Loucy (cell line): ENCODE results near the gene RAB14.
A peak's percentile ranks its signal among the peaks of the same experiment; 100 is the strongest.

ENCODE experiments used
- H2AFZ ChIP-seq: fragments of 200-600 bp; sonication (generic); 2 replicates; pipeline ENCODE4 v1.6.0; 2016; ENCODE audit warnings: antibody characterized with exemption, mild to moderate bottlenecking, low read length, moderate library complexity
- H3F3A ChIP-seq: fragments of 200-600 bp; 2 replicates; pipeline ENCODE4 v1.6.0; 2016; ENCODE audit warnings: antibody characterized with exemption, low read depth, mild to moderate bottlenecking
- H3K27me3 ChIP-seq: fragments of 200-600 bp; sonication (generic); 2 replicates; pipeline ENCODE4 v1.6.1; 2014; ENCODE audit warnings: low read length, mild to moderate bottlenecking; ENCODE audit not compliant: insufficient read depth, poor library complexity, severe bottlenecking
- H3K36me3 ChIP-seq: fragments of 200-600 bp; sonication (generic); 2 replicates; pipeline ENCODE4 v1.6.1; 2016; ENCODE audit warnings: low read length; ENCODE audit not compliant: insufficient read depth
- H3K4me1 ChIP-seq: fragments of 200-600 bp; sonication (generic); 2 replicates; pipeline ENCODE4 v1.5.1; 2014; ENCODE audit warnings: low read length, mild to moderate bottlenecking; ENCODE audit not compliant: insufficient read depth, poor library complexity, severe bottlenecking
- H3K4me2 ChIP-seq: fragments of 200-600 bp; sonication (generic); 2 replicates; pipeline ENCODE4 v1.6.0; 2014; ENCODE audit warnings: antibody characterized with exemption, low read length, low read depth, mild to moderate bottlenecking; ENCODE audit not compliant: poor library complexity, severe bottlenecking
- H3K4me3 ChIP-seq: fragments of 200-600 bp; sonication (generic); 2 replicates; pipeline ENCODE4 v1.5.1; 2014; ENCODE audit warnings: low read length, mild to moderate bottlenecking, mixed read lengths; ENCODE audit not compliant: poor library complexity, severe bottlenecking
- H3K79me2 ChIP-seq: fragments of 200-600 bp; sonication (generic); 2 replicates; pipeline ENCODE4 v1.6.1; 2014; ENCODE audit warnings: low read length; ENCODE audit not compliant: insufficient read depth
- H3K9ac ChIP-seq: fragments of 200-600 bp; sonication (generic); 2 replicates; pipeline ENCODE4 v1.6.0; 2014; ENCODE audit warnings: mild to moderate bottlenecking, low read depth, low read length, moderate library complexity; ENCODE audit not compliant: poor library complexity, severe bottlenecking
- H3K9me2 ChIP-seq: fragments of 200-600 bp; sonication (generic); replicated peaks from 2 replicates; pipeline ENCODE4 v1.6.1; 2016; ENCODE audit warnings: low read depth, low read length, mixed read lengths
- H3K9me3 ChIP-seq: fragments of 200-600 bp; sonication (generic); 2 replicates; pipeline ENCODE4 v1.6.1; 2014; ENCODE audit warnings: mild to moderate bottlenecking, antibody characterized with exemption, low read length, low read depth; ENCODE audit not compliant: insufficient read depth
- H4K20me1 ChIP-seq: fragments of 200-600 bp; sonication (generic); 2 replicates; pipeline ENCODE4 v1.6.0; 2014; ENCODE audit warnings: antibody characterized with exemption, low read length, mild to moderate bottlenecking; ENCODE audit not compliant: insufficient read depth, poor library complexity, severe bottlenecking
- CTCF ChIP-seq: fragments of 200-600 bp; sonication (generic); conservative IDR thresholded peaks from 2 replicates; pipeline ENCODE4 v1.5.1; 2014; ENCODE audit warnings: mild to moderate bottlenecking, antibody characterized with exemption, low read length
- EZH2phosphoT487 ChIP-seq: fragments of 200-600 bp; IDR thresholded peaks from 2 replicates; pipeline ENCODE4 v1.6.1; 2018; ENCODE audit warnings: antibody characterized with exemption, mild to moderate bottlenecking, moderate library complexity, borderline replicate concordance

The RAB14 gene

GRCh38 chr9:121207371-121207940 is 5.8 kb upstream of the RAB14 start:
- no peak overlapping the region for H3K4me3 ChIP-seq
- H3F3A ChIP-seq = no peaks in the 10 kb centered on the region
- H3K79me2 ChIP-seq = no peaks in the 10 kb centered on the region
- H3K9me2 ChIP-seq = no peaks in the 10 kb centered on the region
- no peaks in the 10 kb centered on the region for H4K20me1 ChIP-seq
- H2AFZ ChIP-seq = no peak overlapping the region
- peaks cover 11% of the 10 kb centered on the region for H3K4me1 ChIP-seq
- no peak overlapping the region for H3K9ac ChIP-seq
- no peaks in the 10 kb centered on the region for H3K36me3 ChIP-seq
- no peak for TF ChIP-seq EZH2phosphoT487
- no peak for TF ChIP-seq CTCF
- H3K9me3 ChIP-seq = no peaks in the 10 kb centered on the region
- H3K27me3 ChIP-seq = no peaks in the 10 kb centered on the region
- peak overlapping the region; percentile 10 for H3K4me2 ChIP-seq

- Histone ChIP-seq H2AFZ (no peak overlapping the region), H3K4me1 (peaks cover 16% of the 10 kb centered on the region), H3K4me3 (no peak overlapping the region), H3K9ac (no peak overlapping the region), H3K9me2 (no peaks in the 10 kb centered on the region), H3F3A (no peaks in the 10 kb centered on the region), H4K20me1 (no peaks in the 10 kb centered on the region), H3K36me3 (no peaks in the 10 kb centered on the region), H3K4me2 (peak overlapping the region; percentile 10), H3K9me3 (no peaks in the 10 kb centered on the region), H3K27me3 (no peaks in the 10 kb centered on the region), H3K79me2 (peaks cover 4% of the 10 kb centered on the region; the same call in 1 of the 2 replicates)
- TF ChIP-seq CTCF (no peak), EZH2phosphoT487 (no peak)
Measured at GRCh38 chr9:121206516-121207370, 5.1 kb upstream of the RAB14 start.

GRCh38 chr9:121204611-121205010 is 2.9 kb upstream of the RAB14 start:
- Histone ChIP-seq H3K4me3 (no peak overlapping the region), H3K9me3 (no peaks in the 10 kb centered on the region), H4K20me1 (peaks cover 19% of the 10 kb centered on the region)

More at GRCh38 chr9:121204611-121205010, 2.9 kb upstream of the RAB14 start:
- no peak for TF ChIP-seq EZH2phosphoT487
- no peak for TF ChIP-seq CTCF
- peaks cover 27% of the 10 kb centered on the region for H3K4me1 ChIP-seq
- no peak overlapping the region for H3K4me2 ChIP-seq
- no peaks in the 10 kb centered on the region for H3K36me3 ChIP-seq
- H3F3A ChIP-seq = no peaks in the 10 kb centered on the region
- no peak overlapping the region for H3K9ac ChIP-seq
- no peak overlapping the region for H2AFZ ChIP-seq
- no peaks in the 10 kb centered on the region for H3K27me3 ChIP-seq
- H3K79me2 ChIP-seq = peaks cover 24% of the 10 kb centered on the region
- no peaks in the 10 kb centered on the region for H3K9me2 ChIP-seq
